CD4-positive, alpha-beta memory T cell (primary cell): ENCODE results near the gene NOP14. TPM values are rescaled to one million over a fixed set of nuclear protein-coding genes. Genes with fewer than 3 reads are reported as not detected.
"Not testable (repeated sequence)": the region's sequence is repeated elsewhere in the genome, so short reads cannot be mapped to it uniquely, and the experiment has no call there.

Experiments used
- CTCF ChIA-PET: fragments of 350-600 bp; sonication (Branson Sonifier 250); formaldehyde crosslinking; loops from one replicate; lab custom pipeline; 2021; ENCODE audit warnings: inconsistent platforms; ENCODE audit not compliant: partially characterized antibody; lab: Charles Lee
- POLR2A ChIA-PET: fragments of 350-600 bp; sonication (Branson Sonifier 250); formaldehyde crosslinking; loops from one replicate; lab custom pipeline; 2021; ENCODE audit not compliant: partially characterized antibody; lab: Charles Lee
- DNase-seq, 5 donors: peaks; one replicate each; pipeline versions ENCODE4 v3.0.0 to v3.0.0-alpha.2; 2020 to 2022; ENCODE audit warnings: mixed read lengths in 1 of 5
- H3K27ac ChIP-seq: one replicate; pipeline ENCODE4 v1.7.0; 2013; ENCODE audit warnings: low read depth, low read length
- H3K27me3 ChIP-seq: 2 replicates; pipeline ENCODE4 v1.7.0; 2013; ENCODE audit warnings: mild to moderate bottlenecking, low read length, moderate library complexity; ENCODE audit not compliant: insufficient read depth
- H3K36me3 ChIP-seq: 2 replicates; pipeline ENCODE4 v1.7.0; 2013; ENCODE audit warnings: mild to moderate bottlenecking, low read length, moderate library complexity; ENCODE audit not compliant: insufficient read depth
- H3K4me1 ChIP-seq: 2 replicates; pipeline ENCODE4 v1.7.0; 2013; ENCODE audit warnings: mild to moderate bottlenecking, low read length, moderate library complexity; ENCODE audit not compliant: insufficient read depth
- H3K4me3 ChIP-seq, 2 donors: one replicate each; pipeline ENCODE4 v1.7.0; 2013; ENCODE audit warnings: low read length in 2 of 2, mild to moderate bottlenecking in 1 of 2
- H3K9me3 ChIP-seq, 2 donors: one replicate each; pipeline ENCODE4 v1.7.0; 2013; ENCODE audit warnings: low read length in 2 of 2, control low read depth in 1 of 2; ENCODE audit not compliant: control insufficient read depth in 1 of 2
- H3K27ac Mint-ChIP-seq, 7 donors: one replicate each; pipeline ENCODE4 v1.8.0; 2020 to 2021; ENCODE audit warnings: mixed read lengths in 7 of 7, mild to moderate bottlenecking in 6 of 7, inconsistent platforms in 3 of 7, moderate library complexity in 3 of 7
- H3K27me3 Mint-ChIP-seq, 2 donors: one replicate each; pipeline ENCODE4 v1.8.0; 2020 to 2021; ENCODE audit warnings: mixed read lengths in 2 of 2
- H3K36me3 Mint-ChIP-seq, 2 donors: one replicate each; pipeline ENCODE4 v1.8.0; 2020 to 2021; ENCODE audit warnings: mixed read lengths in 2 of 2, inconsistent platforms in 1 of 2, mild to moderate bottlenecking in 1 of 2
- H3K4me1 Mint-ChIP-seq, 4 donors: one replicate each; pipeline ENCODE4 v1.8.0; 2020 to 2021; ENCODE audit warnings: mixed read lengths in 4 of 4, mild to moderate bottlenecking in 1 of 4
- H3K4me3 Mint-ChIP-seq, 8 donors: one replicate each; pipeline ENCODE4 v1.8.0; 2020 to 2021; ENCODE audit warnings: mixed read lengths in 8 of 8, mild to moderate bottlenecking in 7 of 8, moderate library complexity in 6 of 8, inconsistent platforms in 3 of 8
- H3K9me3 Mint-ChIP-seq, 8 donors: one replicate each; pipeline ENCODE4 v1.8.0; 2020 to 2021; ENCODE audit warnings: mixed read lengths in 8 of 8, mild to moderate bottlenecking in 5 of 8, inconsistent platforms in 3 of 8, moderate library complexity in 1 of 8
- intact Hi-C: fragments of 100-400 bp; cut with micrococcal nuclease; formaldehyde crosslinking; loops from one replicate; pipeline ENCODE4 v1.15.1; 2023
- polyA plus RNA-seq, 2 donors: library from polyadenylated mRNA; unstranded; fragments of 300-500 nt; fragmentation: Illumina TruSeq; gene quantifications; one replicate each; pipeline ENCODE4 v1.2.3, GENCODE V29; 2021
- total RNA-seq, 2 experiments: library from RNA; stranded (reverse); gene quantifications; one replicate each; pipeline ENCODE4 v1.2.3, GENCODE V29; 2021

Gene NOP14
- total and polyA plus RNA-seq, 4 experiments from 2014 or later: 2.6 to 41.4 (median 38.4) TPM

DNA sequence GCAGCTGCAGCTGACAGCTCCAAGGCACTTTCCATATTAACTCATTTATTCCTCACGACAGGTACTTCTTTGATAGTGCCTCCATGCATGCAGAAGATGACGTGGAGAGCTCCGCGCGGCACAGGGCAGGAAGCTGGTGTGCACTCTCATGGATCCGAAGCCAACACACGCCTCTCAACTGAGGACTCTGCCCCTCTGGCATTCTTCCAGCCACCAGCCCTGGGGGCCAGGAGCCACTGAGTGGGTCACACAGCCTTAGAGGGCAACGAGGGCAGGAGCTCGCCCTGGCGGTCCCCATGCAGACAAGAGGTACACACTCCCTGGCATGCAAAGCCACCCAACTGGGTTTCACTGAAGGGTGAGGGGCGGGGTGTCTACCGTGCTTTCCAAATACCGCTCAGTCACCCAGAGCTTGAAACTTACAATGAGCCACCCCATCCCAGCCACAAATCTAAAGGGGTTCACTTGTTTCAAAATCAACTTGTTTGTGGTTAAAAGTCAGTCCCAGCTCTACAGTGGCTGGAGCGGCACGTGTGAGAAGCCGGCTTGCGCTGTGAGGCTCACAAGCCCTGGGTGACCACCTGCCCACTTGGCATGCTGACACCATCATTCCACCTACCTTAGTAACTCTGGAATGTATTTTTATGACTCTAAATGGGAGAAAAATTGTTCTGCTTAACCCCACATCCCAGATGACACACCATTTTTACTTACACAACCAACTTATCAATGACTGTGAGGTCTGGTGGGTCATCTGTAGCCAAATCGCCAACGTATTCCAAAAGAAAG, 16.2 kb downstream of the NOP14 start:
- Histone ChIP-seq H3K27ac (no peak overlapping the region), H3K27me3 (no peaks in the 10 kb centered on the region), H3K4me3 (no peak overlapping the region), H3K36me3 (peaks cover 84% of the 10 kb centered on the region), H3K9me3 (no peaks in the 10 kb centered on the region), H3K4me1 (no peaks in the 10 kb centered on the region)
- Mint-ChIP-seq H3K4me1 (peaks cover 4 to 14% (median 8%) of the 10 kb centered on the region in 4 donors), H3K27me3 (no peaks in the 10 kb centered on the region), H3K27ac (peak overlapping the region in 3 of 7 donors; percentile 20 to 57 (median 29)), H3K4me3 (no peak overlapping the region), H3K36me3 (peaks cover 47 to 81% of the 10 kb centered on the region in 2 donors), H3K9me3 (peaks cover 0 to 1% (median 0%) of the 10 kb centered on the region in 8 donors)
- DNase-seq: no peak
- intact Hi-C loops: no loop called here
- POLR2A ChIA-PET: interaction anchor here (0.6 to 2.9 kb wide), 5 partner anchors 12 to 183 kb away, joined by 3 to 10 read pairs (median 5); partner anchors contain the start of gene GRK4
- CTCF ChIA-PET: interaction anchor here (1.0 to 1.2 kb wide), 2 partner anchors 12 to 90 kb away, joined by 3 to 4 read pairs; no protein-coding TSS in a partner anchor

- not testable (repeated sequence) for H3K27me3 ChIP-seq, H3K4me3 Mint-ChIP-seq, H3K27ac ChIP-seq, H3K4me1 ChIP-seq, H3K27me3 Mint-ChIP-seq, H3K9me3 Mint-ChIP-seq, H3K27ac Mint-ChIP-seq, H3K4me3 ChIP-seq, H3K9me3 ChIP-seq, DNase-seq
- H3K36me3 Mint-ChIP-seq: peaks cover 41 to 83% of the 10 kb centered on the region in 2 donors
- H3K36me3 ChIP-seq: peaks cover 86% of the 10 kb centered on the region
- ChIA-PET CTCF (interaction anchor here (1.1 kb wide), 1 partner anchor 8 kb away, joined by 7 read pairs; no protein-coding TSS in a partner anchor), POLR2A (interaction anchor here (0.6 to 3.1 kb wide), 4 partner anchors 8 to 16 kb away, joined by 3 to 24 read pairs (median 5); no protein-coding TSS in a partner anchor)
- peaks cover 4 to 14% (median 9%) of the 10 kb centered on the region in 4 donors for H3K4me1 Mint-ChIP-seq
- intact Hi-C loops: loop anchor here (2.0 kb wide), 1 partner anchor 17 kb away; the partner anchor contains the start of genes GRK4 and NOP14
Observed at GRCh38 chr4:2945619-2946604, 17.3 kb downstream of the NOP14 start.

DNA sequence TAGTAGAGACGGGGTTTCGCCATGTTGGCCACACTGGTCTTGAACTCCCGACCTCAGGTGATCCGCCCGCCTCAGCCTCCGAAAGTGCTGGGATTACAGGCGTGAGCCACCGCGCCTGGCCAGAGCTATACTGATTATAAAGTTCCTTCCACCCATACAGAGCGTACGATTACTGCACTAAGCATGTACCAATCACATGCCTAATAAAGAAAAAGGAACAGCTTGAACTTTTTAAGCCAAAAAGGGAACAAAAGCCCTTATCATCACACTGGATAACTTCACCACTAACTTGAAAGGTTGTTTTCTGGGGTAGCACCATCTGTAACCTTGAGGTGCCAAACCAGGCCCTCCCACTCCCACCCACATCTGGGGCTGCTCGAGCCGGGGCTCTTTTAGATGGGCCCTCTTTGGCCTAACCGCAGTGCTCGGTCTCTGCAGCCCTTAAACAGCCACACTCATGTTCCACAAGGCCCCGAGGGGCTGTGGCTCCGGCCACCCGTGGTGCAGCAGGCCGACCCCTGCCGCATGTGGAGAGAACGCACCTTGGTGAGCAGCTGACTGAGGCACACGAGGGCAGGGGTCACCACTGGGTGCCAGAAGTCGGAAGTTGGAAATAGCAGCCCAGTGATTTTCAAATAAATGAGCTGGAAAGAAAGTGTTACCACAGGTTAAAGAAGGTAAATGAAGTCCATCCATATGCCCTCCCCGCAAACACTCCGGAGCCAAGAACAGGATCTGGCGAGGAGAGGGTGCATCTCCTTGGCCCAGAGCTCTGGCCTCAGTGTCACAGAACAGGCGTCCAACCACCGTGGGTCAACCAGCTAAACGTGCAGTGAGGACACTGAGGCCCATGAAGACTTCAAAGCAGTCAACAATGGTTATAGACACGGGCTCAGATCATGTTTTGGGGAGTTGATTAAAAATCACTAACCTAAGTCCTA, 18.4 kb downstream of the NOP14 start:
- Mint-ChIP-seq H3K4me3 (no peak overlapping the region), H3K36me3 (peaks cover 39 to 81% of the 10 kb centered on the region in 2 donors), H3K4me1 (peaks cover 5 to 14% (median 10%) of the 10 kb centered on the region in 4 donors), H3K27me3 (no peaks in the 10 kb centered on the region), H3K27ac (peak overlapping the region in 4 of 7 donors; percentile 13 to 77 (median 36)), H3K9me3 (peaks cover 0 to 1% (median 0%) of the 10 kb centered on the region in 8 donors)
- Histone ChIP-seq H3K9me3 (no peaks in the 10 kb centered on the region), H3K27ac (no peak overlapping the region), H3K4me1 (no peaks in the 10 kb centered on the region), H3K36me3 (peaks cover 85% of the 10 kb centered on the region), H3K27me3 (no peaks in the 10 kb centered on the region), H3K4me3 (no peak overlapping the region)
- ChIA-PET CTCF (interaction anchor here (1.1 to 2.2 kb wide), 3 partner anchors 9 to 163 kb away, joined by 3 to 7 read pairs (median 7); no protein-coding TSS in a partner anchor), POLR2A (interaction anchor here (0.6 to 3.1 kb wide), 6 partner anchors 9 to 19 kb away, joined by 3 to 24 read pairs (median 4); partner anchors contain the start of genes GRK4 and NOP14)
- DNase-seq: no peak
- intact Hi-C loops: loop anchor here (2.0 kb wide), 1 partner anchor 18 kb away; the partner anchor contains the start of genes GRK4 and NOP14

- intact Hi-C loops: loop anchor here (2.0 kb wide), 1 partner anchor 19 kb away; the partner anchor contains the start of genes GRK4 and NOP14
- no peaks in the 10 kb centered on the region for H3K27me3 Mint-ChIP-seq
- H3K4me1 ChIP-seq: no peaks in the 10 kb centered on the region
- DNase-seq: no peak
- peak overlapping the region in 5 of 7 donors; percentile 13 to 86 (median 71) for H3K27ac Mint-ChIP-seq
- peaks cover 7 to 20% (median 12%) of the 10 kb centered on the region in 4 donors for H3K4me1 Mint-ChIP-seq
- no peak overlapping the region for H3K4me3 ChIP-seq
- H3K27me3 ChIP-seq: no peaks in the 10 kb centered on the region
- no peaks in the 10 kb centered on the region for H3K9me3 ChIP-seq
- peaks cover 86% of the 10 kb centered on the region for H3K36me3 ChIP-seq
- peaks cover 40 to 77% of the 10 kb centered on the region in 2 donors for H3K36me3 Mint-ChIP-seq
- no peak overlapping the region for H3K27ac ChIP-seq
- ChIA-PET POLR2A (interaction anchor here (0.8 to 3.1 kb wide), 4 partner anchors 8 to 19 kb away, joined by 3 to 24 read pairs (median 4); partner anchors contain the start of genes GRK4 and NOP14), CTCF (interaction anchor here (1.3 to 2.2 kb wide), 2 partner anchors 10 to 162 kb away, joined by 3 to 7 read pairs; no protein-coding TSS in a partner anchor)
- H3K9me3 Mint-ChIP-seq: peaks cover 0 to 1% (median 0%) of the 10 kb centered on the region in 8 donors
- H3K4me3 Mint-ChIP-seq: no peak overlapping the region
Observed at GRCh38 chr4:2944091-2944482, 19.1 kb downstream of the NOP14 start.

DNA sequence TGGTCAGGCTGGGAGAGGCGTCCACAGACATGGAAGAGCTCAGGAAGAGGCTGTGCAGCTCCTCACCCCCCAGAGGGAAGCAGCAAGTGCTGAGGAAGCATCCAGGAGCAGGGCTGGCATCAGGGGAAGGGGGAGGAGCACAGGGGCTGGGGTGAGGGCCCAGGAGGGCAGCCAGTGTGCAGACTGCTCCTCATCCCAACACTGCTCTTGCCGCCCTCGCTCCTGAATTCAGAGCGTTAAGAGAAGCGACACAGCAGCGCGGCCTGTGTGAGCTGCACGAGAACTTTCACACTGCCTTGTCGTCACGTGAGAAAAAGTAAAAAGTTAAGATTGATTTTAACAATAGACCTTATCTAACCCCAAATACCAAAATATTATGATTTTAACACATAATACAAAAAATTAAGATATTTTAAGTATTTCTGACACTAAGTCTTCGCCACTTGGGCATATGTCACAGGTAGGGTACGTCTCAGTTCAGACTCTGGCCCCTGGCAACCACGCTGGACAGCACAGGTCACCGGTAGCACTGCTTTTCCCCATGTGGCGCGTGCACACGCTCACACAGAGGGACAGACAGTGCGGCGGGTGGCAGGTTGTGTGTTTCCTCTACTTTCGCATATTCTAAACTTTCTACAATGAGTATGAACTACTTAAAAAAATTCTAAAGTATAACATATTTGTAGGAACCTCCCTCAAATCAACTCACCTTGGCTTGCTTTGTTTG, 19.7 kb downstream of the NOP14 start:
- Mint-ChIP-seq H3K36me3 (peaks cover 44 to 76% of the 10 kb centered on the region in 2 donors), H3K9me3 (peaks cover 0 to 1% (median 0%) of the 10 kb centered on the region in 8 donors), H3K27ac (peak overlapping the region in 5 of 7 donors; percentile 70 to 86 (median 78)), H3K4me1 (peaks cover 7 to 25% (median 15%) of the 10 kb centered on the region in 4 donors), H3K27me3 (no peaks in the 10 kb centered on the region), H3K4me3 (no peak overlapping the region)
- no peaks in the 10 kb centered on the region for H3K27me3 ChIP-seq
- intact Hi-C loops: loop anchor here (2.0 kb wide), 1 partner anchor 19 kb away; the partner anchor contains the start of genes GRK4 and NOP14
- no peak overlapping the region for H3K4me3 ChIP-seq
- H3K9me3 ChIP-seq: no peaks in the 10 kb centered on the region
- H3K36me3 ChIP-seq: peaks cover 86% of the 10 kb centered on the region
- ChIA-PET POLR2A (interaction anchor here (1.3 to 3.1 kb wide), 3 partner anchors 8 to 20 kb away, joined by 4 to 24 read pairs (median 5); partner anchors contain the start of genes GRK4 and NOP14), CTCF (interaction anchor here (1.3 to 2.2 kb wide), 2 partner anchors 10 to 162 kb away, joined by 3 to 7 read pairs; no protein-coding TSS in a partner anchor)
- peak overlapping the region; percentile 25 for H3K27ac ChIP-seq
- no peaks in the 10 kb centered on the region for H3K4me1 ChIP-seq
- no peak for DNase-seq
